Endodermal cell (in vitro differentiated cells): Measurements from ENCODE around the gene POU2F3. TPM values are rescaled to one million over a fixed set of nuclear protein-coding genes. Genes with fewer than 3 reads are reported as not detected.

Experiments used
- DNase-seq: peaks from one replicate; pipeline ENCODE4 v3.0.0-alpha.2; 2017
- H3K27ac ChIP-seq: 2 replicates; pipeline ENCODE4 v1.5.1; 2013; ENCODE audit warnings: mild to moderate bottlenecking, low read depth, low read length, moderate library complexity
- H3K27me3 ChIP-seq: 2 replicates; pipeline ENCODE4 v1.6.1; 2013; ENCODE audit warnings: mild to moderate bottlenecking, low read length, moderate library complexity; ENCODE audit not compliant: insufficient read depth, control insufficient read depth, poor library complexity, severe bottlenecking
- H3K36me3 ChIP-seq: 2 replicates; pipeline ENCODE4 v1.7.0; 2013; ENCODE audit warnings: mild to moderate bottlenecking, low read length, moderate library complexity; ENCODE audit not compliant: control insufficient read depth, insufficient read depth
- H3K4me1 ChIP-seq: one replicate; pipeline ENCODE4 v1.7.0; 2013; ENCODE audit warnings: low read length; ENCODE audit not compliant: control insufficient read depth, insufficient read depth
- H3K4me3 ChIP-seq: 2 replicates; pipeline ENCODE4 v1.5.1; 2013; ENCODE audit warnings: mild to moderate bottlenecking, low read length, moderate library complexity
- H3K9ac ChIP-seq: 2 replicates; pipeline ENCODE4 v1.6.1; 2013; ENCODE audit warnings: mild to moderate bottlenecking, low read length, moderate library complexity; ENCODE audit not compliant: poor library complexity, severe bottlenecking; ENCODE audit errors: extremely low read depth
- H3K9me3 ChIP-seq: 2 replicates; pipeline ENCODE4 v1.6.1; 2013; ENCODE audit warnings: mild to moderate bottlenecking, low read length, moderate library complexity; ENCODE audit not compliant: control insufficient read depth
- H3K27ac Mint-ChIP-seq: 2 replicates; pipeline ENCODE4 v1.8.0; 2020; ENCODE audit warnings: mixed read lengths
- H3K27me3 Mint-ChIP-seq: 2 replicates; pipeline ENCODE4 v1.8.0; 2021; ENCODE audit warnings: mild to moderate bottlenecking, mixed read lengths; ENCODE audit not compliant: insufficient read depth
- H3K36me3 Mint-ChIP-seq: 2 replicates; pipeline ENCODE4 v1.8.0; 2020; ENCODE audit warnings: low read depth, mixed read lengths
- H3K4me1 Mint-ChIP-seq: 2 replicates; pipeline ENCODE4 v1.8.0; 2020; ENCODE audit warnings: mixed read lengths
- H3K4me3 Mint-ChIP-seq: 2 replicates; pipeline ENCODE4 v1.8.0; 2020; ENCODE audit warnings: mild to moderate bottlenecking, moderate library complexity, mixed read lengths
- H3K9me3 Mint-ChIP-seq: 2 replicates; pipeline ENCODE4 v1.8.0; 2020; ENCODE audit warnings: mild to moderate bottlenecking, mixed read lengths
- CTCF ChIP-seq: fragments of 200-600 bp; sonication (generic); conservative IDR thresholded peaks from 2 replicates; pipeline ENCODE4 v1.5.0; 2021; ENCODE audit warnings: antibody characterized with exemption, mild to moderate bottlenecking
- WGBS, 2 experiments: methylation state at CpG; one replicate each; pipeline versions ENCODE4 v1.1.5 to v1.1.7; 2013; ENCODE audit warnings: missing lambda C conversion rate in 2 of 2, mixed read lengths in 1 of 2; ENCODE audit not compliant: insufficient coverage in 1 of 2, insufficient read length in 1 of 2; 5-methylcytosine and 5-hydroxymethylcytosine counted together
- total RNA-seq, 2 donors: library from RNA; stranded (reverse); fragmentation: NEBNext Ultra II Directional in 1 of 2; extraction: Animal tissue kit (Norgen Biotek cat#: 25700) in 1 of 2; gene quantifications; 2 replicates in 1 of 2; 3 replicates in 1 of 2; pipeline ENCODE4 v1.2.1, GENCODE V29; 2021

Gene POU2F3
- total RNA-seq, 2 donors from 2014 or later, result 0.46 TPM; not detected in 1

- Mint-ChIP-seq H3K9me3 (no peaks in the 10 kb centered on the region), H3K4me1 (peaks cover 6% of the 10 kb centered on the region), H3K4me3 (no peak overlapping the region), H3K27me3 (no peaks in the 10 kb centered on the region), H3K36me3 (peaks cover 21% of the 10 kb centered on the region), H3K27ac (no peak overlapping the region)
- WGBS, 2 experiments, result 96 to 100% methylated on average over 2 of the region's 2 CpGs
- Histone ChIP-seq H3K4me3 (no peak overlapping the region), H3K36me3 (peaks cover 29% of the 10 kb centered on the region), H3K9ac (no peak overlapping the region), H3K27ac (no peak overlapping the region), H3K27me3 (no peaks in the 10 kb centered on the region), H3K9me3 (no peaks in the 10 kb centered on the region), H3K4me1 (peaks cover 6% of the 10 kb centered on the region)
- no peak for DNase-seq
- TF ChIP-seq CTCF, result no peak
These were observed 91.5 kb downstream of the POU2F3 start for GRCh38 chr11:120331301-120331996.

- no peaks in the 10 kb centered on the region for H3K27me3 Mint-ChIP-seq
- H3K36me3 Mint-ChIP-seq, result peaks cover 15% of the 10 kb centered on the region
- H3K27ac ChIP-seq, result no peak overlapping the region
- no peak overlapping the region for H3K4me3 ChIP-seq
- H3K27me3 ChIP-seq, result no peaks in the 10 kb centered on the region
- H3K4me1 Mint-ChIP-seq, result peaks cover 16% of the 10 kb centered on the region
- H3K27ac Mint-ChIP-seq, result no peak overlapping the region
- no peaks in the 10 kb centered on the region for H3K9me3 Mint-ChIP-seq
- WGBS, 2 experiments, result 95 to 100% methylated on average over 3 of the region's 5 CpGs
- H3K36me3 ChIP-seq, result peaks cover 29% of the 10 kb centered on the region
- no peak overlapping the region for H3K4me3 Mint-ChIP-seq
- H3K4me1 ChIP-seq, result peaks cover 5% of the 10 kb centered on the region
- TF ChIP-seq CTCF, result no peak
- DNase-seq, result no peak
- no peak overlapping the region for H3K9ac ChIP-seq
- H3K9me3 ChIP-seq, result no peaks in the 10 kb centered on the region
These were observed 93.1 kb downstream of the POU2F3 start for GRCh38 chr11:120332822-120333716.

GRCh38 chr11:120333801-120334200 lies 93.9 kb downstream of the POU2F3 start:
- Mint-ChIP-seq H3K27me3 (no peaks in the 10 kb centered on the region), H3K4me3 (no peak overlapping the region), H3K9me3 (no peaks in the 10 kb centered on the region), H3K4me1 (peaks cover 22% of the 10 kb centered on the region), H3K36me3 (peaks cover 11% of the 10 kb centered on the region), H3K27ac (no peak overlapping the region)
- H3K4me3 ChIP-seq, result no peak overlapping the region
- H3K4me1 ChIP-seq, result peaks cover 5% of the 10 kb centered on the region
- DNase-seq, result no peak
- H3K27me3 ChIP-seq, result no peaks in the 10 kb centered on the region
- TF ChIP-seq CTCF, result no peak
- H3K9ac ChIP-seq, result no peak overlapping the region
- 92 to 100% methylated on average over 1 of the region's 1 CpG for WGBS, 2 experiments
- H3K9me3 ChIP-seq, result no peaks in the 10 kb centered on the region
- peaks cover 23% of the 10 kb centered on the region for H3K36me3 ChIP-seq
- no peak overlapping the region for H3K27ac ChIP-seq
